Measurements from ENCODE around the gene TRAK1.
"Not testable (repeated sequence)": the region's sequence is repeated elsewhere in the genome, so short reads cannot be mapped to it uniquely, and the experiment has no call there.

Gene TRAK1

GRCh38 chr3:42090973-42091731 lies at the start of gene TRAK1:
TSS of gene TRAK1 (plus strand) at chr3:42091357. CDS start at chr3:42091470, 113 bp downstream.
- DNase-seq, result no peak

- no peak for DNase-seq
These were observed 48.4 kb upstream of the TRAK1 start for GRCh38 chr3:42042747-42043098.

GRCh38 chr3:42043099-42043813 lies 47.9 kb upstream of the TRAK1 start:
- DNase-seq, result peak; percentile 75

- no peak for DNase-seq
These were observed 45.4 kb upstream of the TRAK1 start for GRCh38 chr3:42045708-42046243.

- DNase-seq, result not testable (repeated sequence)
These were observed 42.6 kb upstream of the TRAK1 start for GRCh38 chr3:42048526-42048925.

GRCh38 chr3:42050126-42050525 lies 41.0 kb upstream of the TRAK1 start:
- DNase-seq, result no peak

- DNase-seq, result no peak
These were observed 39.6 kb upstream of the TRAK1 start for GRCh38 chr3:42051384-42052131.

GRCh38 chr3:42052132-42052483 lies 39.0 kb upstream of the TRAK1 start:
- no peak for DNase-seq

- no peak for DNase-seq
These were observed 38.4 kb upstream of the TRAK1 start for GRCh38 chr3:42052484-42053351.

- DNase-seq, result no peak
These were observed 37.7 kb upstream of the TRAK1 start for GRCh38 chr3:42053476-42053875.

- DNase-seq, result no peak
These were observed 35.9 kb upstream of the TRAK1 start for GRCh38 chr3:42055291-42055690.

- DNase-seq, result peak; percentile 38
These were observed 34.3 kb upstream of the TRAK1 start for GRCh38 chr3:42056840-42057239.

- no peak for DNase-seq
These were observed 33.5 kb upstream of the TRAK1 start for GRCh38 chr3:42057561-42058211.

GRCh38 chr3:42061025-42061712 lies 30.0 kb upstream of the TRAK1 start:
- no peak for DNase-seq

GRCh38 chr3:42061713-42062380 lies 29.3 kb upstream of the TRAK1 start:
- DNase-seq, result peak; percentile 87

GRCh38 chr3:42062464-42062863 lies 28.7 kb upstream of the TRAK1 start:
- DNase-seq, result no peak

- DNase-seq, result no peak
These were observed 27.3 kb upstream of the TRAK1 start for GRCh38 chr3:42063888-42064287.

- peak; percentile 35 for DNase-seq
These were observed 24.5 kb upstream of the TRAK1 start for GRCh38 chr3:42066516-42067181.

GRCh38 chr3:42067326-42067725 lies 23.8 kb upstream of the TRAK1 start:
- DNase-seq, result no peak
